ENCODE data around the gene SEBOX.

The SEBOX gene

GRCh38 chr17:28397275-28397674 is 32.3 kb upstream of the SEBOX start:
- Histone ChIP-seq H3K27me3 (replicated peaks) (no peaks in the 10 kb centered on the region), H3K27ac (no peak overlapping the region), H3K36me3 (replicated peaks) (no peaks in the 10 kb centered on the region), H3K4me3 (ENCODE audit: low read depth, low read length) (no peak overlapping the region)
- DNase-seq, result no peak
- TF ChIP-seq, protein P1, sequence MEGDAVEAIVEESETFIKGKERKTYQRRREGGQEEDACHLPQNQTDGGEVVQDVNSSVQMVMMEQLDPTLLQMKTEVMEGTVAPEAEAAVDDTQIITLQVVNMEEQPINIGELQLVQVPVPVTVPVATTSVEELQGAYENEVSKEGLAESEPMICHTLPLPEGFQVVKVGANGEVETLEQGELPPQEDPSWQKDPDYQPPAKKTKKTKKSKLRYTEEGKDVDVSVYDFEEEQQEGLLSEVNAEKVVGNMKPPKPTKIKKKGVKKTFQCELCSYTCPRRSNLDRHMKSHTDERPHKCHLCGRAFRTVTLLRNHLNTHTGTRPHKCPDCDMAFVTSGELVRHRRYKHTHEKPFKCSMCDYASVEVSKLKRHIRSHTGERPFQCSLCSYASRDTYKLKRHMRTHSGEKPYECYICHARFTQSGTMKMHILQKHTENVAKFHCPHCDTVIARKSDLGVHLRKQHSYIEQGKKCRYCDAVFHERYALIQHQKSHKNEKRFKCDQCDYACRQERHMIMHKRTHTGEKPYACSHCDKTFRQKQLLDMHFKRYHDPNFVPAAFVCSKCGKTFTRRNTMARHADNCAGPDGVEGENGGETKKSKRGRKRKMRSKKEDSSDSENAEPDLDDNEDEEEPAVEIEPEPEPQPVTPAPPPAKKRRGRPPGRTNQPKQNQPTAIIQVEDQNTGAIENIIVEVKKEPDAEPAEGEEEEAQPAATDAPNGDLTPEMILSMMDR (IDR thresholded peaks at IDR 0.05; ENCODE audit: low read depth, low read length, missing control alignments), result no peak
- in situ Hi-C loops (cut with HindIII; ENCODE audit: low pct_ligation_motif_present, low sequenced_read_pairs), result no loop called here

DNA sequence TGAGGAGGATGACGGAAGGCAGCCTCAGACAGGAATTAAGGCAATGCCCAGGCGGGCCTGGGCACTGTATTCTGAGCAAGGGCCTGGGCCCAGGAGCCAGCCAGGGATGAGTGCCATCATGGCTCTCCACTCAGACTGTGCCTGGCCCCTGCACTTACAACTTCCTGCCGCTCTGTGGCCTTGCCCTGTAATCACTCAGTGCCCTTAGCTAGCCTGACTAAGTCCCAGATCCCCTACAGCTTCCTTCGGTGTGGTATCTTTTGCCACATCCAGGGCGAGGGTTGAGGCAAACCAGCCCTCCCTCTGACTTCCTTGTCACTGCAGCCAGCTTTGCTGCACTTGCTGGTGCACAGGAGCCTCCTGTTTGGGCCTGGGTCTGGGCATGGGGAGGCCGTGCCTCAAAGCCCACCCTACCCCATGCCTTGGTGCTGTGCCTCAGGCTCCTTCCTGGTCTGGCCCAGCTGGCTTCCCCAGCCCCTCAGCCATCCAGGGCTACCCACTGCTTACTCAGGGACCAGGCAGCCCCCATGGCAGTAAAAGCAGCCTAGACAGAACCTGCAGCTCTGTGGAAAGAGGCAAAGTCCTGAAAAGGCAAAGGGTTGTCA is 31.7 kb upstream of the SEBOX start:
- no peak for DNase-seq
- H3K27ac ChIP-seq, result no peak overlapping the region
- H3K4me3 ChIP-seq (ENCODE audit: low read depth, low read length), result no peak overlapping the region
- in situ Hi-C loops (cut with HindIII; ENCODE audit: low pct_ligation_motif_present, low sequenced_read_pairs), result no loop called here
- no peaks in the 10 kb centered on the region for H3K27me3 ChIP-seq (replicated peaks)
- no peaks in the 10 kb centered on the region for H3K36me3 ChIP-seq (replicated peaks)
- TF ChIP-seq, protein P1 (IDR thresholded peaks at IDR 0.05; ENCODE audit: low read depth, low read length, missing control alignments), result no peak

DNA sequence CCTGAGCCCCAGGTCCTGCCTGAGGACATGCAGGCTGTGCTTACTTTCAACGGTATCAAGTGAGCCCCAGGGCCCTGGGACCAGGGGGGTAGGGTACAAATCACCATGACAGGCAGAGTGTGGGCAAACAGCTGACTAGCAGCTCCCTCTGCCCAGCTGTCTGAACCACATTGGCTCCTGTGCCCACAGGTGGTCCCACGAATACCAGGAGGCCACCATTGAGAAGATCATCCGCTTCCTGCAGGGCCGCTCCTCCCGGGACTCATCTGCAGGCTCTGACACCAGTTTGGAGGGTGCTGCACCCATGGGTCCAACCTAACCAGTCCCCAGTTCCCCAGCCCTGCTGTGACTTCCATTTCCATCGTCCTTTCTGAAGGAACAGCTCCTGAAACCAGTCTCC is 31.0 kb upstream of the SEBOX start:
- in situ Hi-C loops (cut with HindIII; ENCODE audit: low pct_ligation_motif_present, low sequenced_read_pairs), result no loop called here
- Histone ChIP-seq H3K27me3 (replicated peaks) (no peaks in the 10 kb centered on the region), H3K4me3 (ENCODE audit: low read depth, low read length) (no peak overlapping the region), H3K36me3 (replicated peaks) (no peaks in the 10 kb centered on the region), H3K27ac (no peak overlapping the region)
- DNase-seq, result no peak
- TF ChIP-seq, protein P1 (IDR thresholded peaks at IDR 0.05; ENCODE audit: low read depth, low read length, missing control alignments), result no peak

- Histone ChIP-seq H3K36me3 (replicated peaks) (no peaks in the 10 kb centered on the region), H3K27me3 (replicated peaks) (no peaks in the 10 kb centered on the region), H3K4me3 (ENCODE audit: low read depth, low read length) (no peak overlapping the region), H3K27ac (no peak overlapping the region)
- in situ Hi-C loops (cut with HindIII; ENCODE audit: low pct_ligation_motif_present, low sequenced_read_pairs), result no loop called here
- DNase-seq, result no peak
- TF ChIP-seq, protein P1 (IDR thresholded peaks at IDR 0.05; ENCODE audit: low read depth, low read length, missing control alignments), result no peak
Observed at GRCh38 chr17:28395426-28395825, 30.4 kb upstream of the SEBOX start.

- Histone ChIP-seq H3K27me3 (replicated peaks) (no peaks in the 10 kb centered on the region), H3K27ac (no peak overlapping the region), H3K36me3 (replicated peaks) (no peaks in the 10 kb centered on the region), H3K4me3 (ENCODE audit: low read depth, low read length) (no peak overlapping the region)
- TF ChIP-seq, protein P1 (IDR thresholded peaks at IDR 0.05; ENCODE audit: low read depth, low read length, missing control alignments), result no peak
- in situ Hi-C loops (cut with HindIII; ENCODE audit: low pct_ligation_motif_present, low sequenced_read_pairs), result no loop called here
- DNase-seq, result no peak
Observed at GRCh38 chr17:28394337-28395116, 29.5 kb upstream of the SEBOX start.

Measured in brain microvascular endothelial cell (primary cell).